Suprapubic skin (tissue), 4 donors: ENCODE results near the gene RAB20.

Source experiments
- POLR2A ChIP-seq, 2 donors: fragments of 450-650 bp; IDR thresholded peaks; one replicate each; pipeline ENCODE4 v1.6.1; 2017; ENCODE audit warnings: antibody characterized with exemption in 2 of 2, mild to moderate bottlenecking in 2 of 2, moderate library complexity in 2 of 2
- POLR2AphosphoS5 ChIP-seq, 3 donors: sonication (generic); formaldehyde crosslinking; IDR thresholded peaks; one replicate each; pipeline ENCODE4 v1.6.1; 2017; ENCODE audit warnings: antibody characterized with exemption in 3 of 3
- TF ChIP-seq, protein P1 (sequence below), 2 donors: fragments of 200-600 bp in 1 of 2; fragments of 450-650 bp in 1 of 2; sonication (generic) in 1 of 2; IDR thresholded peaks; one replicate each; pipeline ENCODE4 v1.5.1; 2016 to 2019; ENCODE audit warnings: antibody characterized with exemption in 2 of 2, mild to moderate bottlenecking in 1 of 2, moderate library complexity in 1 of 2

DNA sequence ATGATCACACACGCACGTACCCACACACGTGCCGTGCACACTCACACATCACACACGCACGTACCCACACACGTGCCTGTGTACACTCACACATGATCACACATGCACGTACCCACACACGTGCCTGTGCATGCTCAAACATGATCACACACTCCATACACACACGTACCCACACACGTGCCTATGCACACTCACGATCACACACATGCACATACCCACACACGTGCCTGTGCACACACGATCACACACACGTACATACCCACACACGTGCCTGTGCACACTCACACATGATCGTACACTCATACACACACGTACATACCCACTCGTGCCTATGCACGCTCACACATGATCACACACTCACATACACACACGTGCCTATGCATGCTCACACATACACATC, 86.8 kb downstream of the RAB20 start:
- TF ChIP-seq, protein P1, sequence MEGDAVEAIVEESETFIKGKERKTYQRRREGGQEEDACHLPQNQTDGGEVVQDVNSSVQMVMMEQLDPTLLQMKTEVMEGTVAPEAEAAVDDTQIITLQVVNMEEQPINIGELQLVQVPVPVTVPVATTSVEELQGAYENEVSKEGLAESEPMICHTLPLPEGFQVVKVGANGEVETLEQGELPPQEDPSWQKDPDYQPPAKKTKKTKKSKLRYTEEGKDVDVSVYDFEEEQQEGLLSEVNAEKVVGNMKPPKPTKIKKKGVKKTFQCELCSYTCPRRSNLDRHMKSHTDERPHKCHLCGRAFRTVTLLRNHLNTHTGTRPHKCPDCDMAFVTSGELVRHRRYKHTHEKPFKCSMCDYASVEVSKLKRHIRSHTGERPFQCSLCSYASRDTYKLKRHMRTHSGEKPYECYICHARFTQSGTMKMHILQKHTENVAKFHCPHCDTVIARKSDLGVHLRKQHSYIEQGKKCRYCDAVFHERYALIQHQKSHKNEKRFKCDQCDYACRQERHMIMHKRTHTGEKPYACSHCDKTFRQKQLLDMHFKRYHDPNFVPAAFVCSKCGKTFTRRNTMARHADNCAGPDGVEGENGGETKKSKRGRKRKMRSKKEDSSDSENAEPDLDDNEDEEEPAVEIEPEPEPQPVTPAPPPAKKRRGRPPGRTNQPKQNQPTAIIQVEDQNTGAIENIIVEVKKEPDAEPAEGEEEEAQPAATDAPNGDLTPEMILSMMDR (IDR thresholded peaks at IDR 0.05) = no peak
- TF ChIP-seq POLR2A (IDR thresholded peaks at IDR 0.05) = no peak
- TF ChIP-seq POLR2AphosphoS5 (IDR thresholded peaks at IDR 0.05) = no peak
